AG04449 (cell line): ENCODE results near the gene BTN3A1.

Experiments used
- CTCF ChIA-PET: fragments of 350-600 bp; formaldehyde crosslinking; extraction: SDS; loops from one replicate; lab custom pipeline; 2021; ENCODE audit warnings: antibody characterized with exemption; lab: Yijun Ruan, JAX
- POLR2A ChIA-PET: fragments of 400-600, 350-600 bp; formaldehyde crosslinking; extraction: SDS; loops from one replicate; lab custom pipeline; 2020; ENCODE audit warnings: antibody characterized with exemption, inconsistent platforms; lab: Yijun Ruan, JAX
- DNase-seq: peaks from one replicate; pipeline ENCODE4 v3.0.0-alpha.2; 2010; ENCODE audit warnings: low read depth, low spot score
- H3K4me3 ChIP-seq: 2 replicates; pipeline ENCODE4 v1.5.1; 2011; ENCODE audit warnings: low read depth, mild to moderate bottlenecking, control low read depth, low read length
- CTCF ChIP-seq: IDR thresholded peaks from one replicate; pipeline ENCODE4 v1.5.1; 2011; ENCODE audit warnings: mild to moderate bottlenecking, moderate library complexity, low read length, control low read depth, inconsistent platforms; ENCODE audit not compliant: insufficient read depth; ENCODE audit errors: missing control alignments

BTN3A1 gene

GRCh38 chr6:26359765-26360164 is 42.3 kb upstream of the BTN3A1 start:
- no peak for DNase-seq
- CTCF ChIA-PET = no interaction called here
- POLR2A ChIA-PET = no interaction called here
- H3K4me3 ChIP-seq = no peak overlapping the region
- TF ChIP-seq CTCF = no peak

DNA sequence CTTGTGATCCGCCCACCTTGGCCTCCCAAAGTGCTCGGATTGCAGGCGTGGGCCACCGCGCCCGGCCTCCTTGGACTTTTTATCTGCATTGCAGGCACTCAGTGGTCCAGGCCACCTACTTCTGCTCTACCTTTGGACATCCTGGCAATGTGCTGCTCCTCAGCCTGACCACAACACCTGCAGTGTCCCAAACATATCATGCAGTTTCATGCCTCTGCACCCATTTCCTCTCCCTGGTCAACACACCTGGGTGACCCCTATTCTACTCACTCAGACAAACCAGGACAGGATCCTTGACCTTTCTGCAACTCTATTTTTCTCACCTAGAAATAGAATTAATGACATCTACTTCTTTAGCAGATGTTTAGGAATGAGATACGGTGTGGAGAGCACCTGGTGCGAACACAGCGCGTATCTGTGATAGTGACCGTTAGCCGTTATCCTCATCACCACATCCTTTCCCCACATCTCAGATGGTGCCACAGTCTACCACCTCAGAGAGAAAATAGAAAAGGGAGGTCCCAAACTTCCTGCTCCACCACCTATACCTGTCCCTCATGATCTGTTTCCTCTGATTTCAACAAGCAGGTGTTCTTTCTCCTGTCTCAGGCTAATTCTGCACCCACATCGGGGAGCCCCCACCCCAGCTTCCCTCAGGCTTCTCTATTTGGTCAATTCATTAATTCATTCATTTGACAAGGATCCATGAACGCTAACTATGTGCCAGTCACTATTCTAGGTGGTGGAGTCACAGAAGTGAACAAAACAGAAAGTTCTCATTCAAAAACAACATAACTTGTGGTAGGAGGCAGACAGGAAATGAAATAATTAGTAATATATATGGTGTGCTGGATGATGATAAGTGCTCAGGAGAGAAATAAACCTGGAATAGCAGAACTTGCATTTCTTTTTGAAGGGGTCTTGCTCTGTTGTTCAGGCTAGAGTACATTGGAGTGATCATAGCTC is 41.3 kb upstream of the BTN3A1 start:
- DNase-seq = no peak

GRCh38 chr6:26361544-26361943 is 40.5 kb upstream of the BTN3A1 start:
- ChIA-PET POLR2A (no interaction called here), CTCF (no interaction called here)
- DNase-seq = no peak
- TF ChIP-seq CTCF = no peak
- H3K4me3 ChIP-seq = no peak overlapping the region

More for the DNA sequence above, 41.3 kb upstream of the BTN3A1 start:
- H3K4me3 ChIP-seq = no peak overlapping the region
- no peak for TF ChIP-seq CTCF
- ChIA-PET CTCF (no interaction called here), POLR2A (no interaction called here)

DNA sequence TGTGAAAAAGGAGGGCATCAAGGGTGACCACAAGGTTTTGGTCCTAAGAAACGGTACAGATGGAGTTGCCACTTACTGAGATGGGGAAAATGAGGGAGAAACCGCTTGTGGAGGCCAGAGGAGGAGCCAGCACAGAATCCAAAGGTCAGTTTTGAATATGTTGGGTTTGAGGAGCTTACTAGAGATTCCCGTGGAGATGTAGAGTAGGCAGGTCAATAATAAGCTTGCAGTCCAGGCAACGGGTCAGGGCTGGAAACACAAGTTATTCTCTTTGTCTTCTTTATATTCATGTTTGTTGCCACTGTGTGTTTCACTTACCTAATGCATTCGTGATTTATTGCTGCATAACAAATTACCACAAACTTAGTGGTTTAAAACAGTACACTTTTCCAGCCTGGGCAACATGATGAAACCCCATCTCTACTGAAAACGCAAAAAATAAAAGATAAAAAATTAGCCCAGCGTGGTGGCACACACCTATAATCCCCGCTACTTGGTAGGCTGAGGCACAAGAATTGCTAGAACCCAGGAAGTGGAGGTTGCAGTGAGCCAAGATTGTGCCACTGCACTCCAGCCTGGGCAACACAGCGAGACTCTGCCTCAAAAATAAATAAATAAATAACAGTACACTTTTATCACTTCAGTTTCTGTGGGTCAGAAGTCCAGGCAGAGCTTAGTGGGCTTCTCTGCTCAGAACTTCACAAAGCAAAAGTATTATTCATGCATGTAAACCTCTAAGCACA is 39.8 kb upstream of the BTN3A1 start:
- ChIA-PET POLR2A (no interaction called here), CTCF (interaction anchor here (1.3 kb wide), 2 partner anchors 10 to 19 kb away, joined by 3 to 5 read pairs; no protein-coding TSS in a partner anchor)
- no peak for TF ChIP-seq CTCF
- DNase-seq = no peak
- H3K4me3 ChIP-seq = no peak overlapping the region

- H3K4me3 ChIP-seq = no peak overlapping the region
- POLR2A ChIA-PET = no interaction called here
- CTCF ChIA-PET = interaction anchor here (1.3 kb wide), 2 partner anchors 11 to 19 kb away, joined by 3 to 5 read pairs; no protein-coding TSS in a partner anchor
Observed at GRCh38 chr6:26362836-26363220, 39.2 kb upstream of the BTN3A1 start.

More at GRCh38 chr6:26362836-26363220, 39.2 kb upstream of the BTN3A1 start:
- DNase-seq = no peak
- no peak for TF ChIP-seq CTCF
